Astrocyte (in vitro differentiated cells and primary cell): Measurements from ENCODE around the gene SF1.

Source experiments
- EZH2 ChIP-seq: IDR thresholded peaks from 2 replicates; pipeline ENCODE4 v1.6.1; 2012; ENCODE audit warnings: mild to moderate bottlenecking, low read length, inconsistent platforms; ENCODE audit not compliant: insufficient read depth
- TF ChIP-seq, protein P1 (sequence below): IDR thresholded peaks from 2 replicates; pipeline ENCODE4 v1.5.1; 2011; ENCODE audit warnings: low read depth, mild to moderate bottlenecking, inconsistent platforms, low read length, moderate library complexity; ENCODE audit not compliant: insufficient read depth

DNA sequence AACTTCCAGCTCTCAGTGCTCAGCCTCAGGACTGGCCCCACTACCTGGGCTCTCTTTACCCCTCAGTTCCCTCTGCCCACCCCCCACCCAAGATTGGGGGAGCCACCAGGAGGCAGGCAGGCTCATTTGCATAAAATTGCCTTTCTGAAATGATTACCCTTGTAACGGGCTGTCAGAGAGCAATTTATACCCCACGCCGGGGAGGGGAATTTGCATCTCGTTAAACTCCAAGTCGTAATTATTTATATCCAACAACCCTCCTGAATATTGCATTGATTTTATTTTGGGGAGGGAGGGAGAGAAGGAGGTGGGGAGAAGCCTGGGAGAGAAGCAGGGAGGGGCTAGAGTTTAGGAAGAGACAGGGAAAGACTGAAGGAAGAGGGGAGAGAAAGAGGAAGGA, 63.7 kb downstream of the SF1 start:
- no peak for TF ChIP-seq EZH2
- TF ChIP-seq, protein P1, sequence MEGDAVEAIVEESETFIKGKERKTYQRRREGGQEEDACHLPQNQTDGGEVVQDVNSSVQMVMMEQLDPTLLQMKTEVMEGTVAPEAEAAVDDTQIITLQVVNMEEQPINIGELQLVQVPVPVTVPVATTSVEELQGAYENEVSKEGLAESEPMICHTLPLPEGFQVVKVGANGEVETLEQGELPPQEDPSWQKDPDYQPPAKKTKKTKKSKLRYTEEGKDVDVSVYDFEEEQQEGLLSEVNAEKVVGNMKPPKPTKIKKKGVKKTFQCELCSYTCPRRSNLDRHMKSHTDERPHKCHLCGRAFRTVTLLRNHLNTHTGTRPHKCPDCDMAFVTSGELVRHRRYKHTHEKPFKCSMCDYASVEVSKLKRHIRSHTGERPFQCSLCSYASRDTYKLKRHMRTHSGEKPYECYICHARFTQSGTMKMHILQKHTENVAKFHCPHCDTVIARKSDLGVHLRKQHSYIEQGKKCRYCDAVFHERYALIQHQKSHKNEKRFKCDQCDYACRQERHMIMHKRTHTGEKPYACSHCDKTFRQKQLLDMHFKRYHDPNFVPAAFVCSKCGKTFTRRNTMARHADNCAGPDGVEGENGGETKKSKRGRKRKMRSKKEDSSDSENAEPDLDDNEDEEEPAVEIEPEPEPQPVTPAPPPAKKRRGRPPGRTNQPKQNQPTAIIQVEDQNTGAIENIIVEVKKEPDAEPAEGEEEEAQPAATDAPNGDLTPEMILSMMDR, result no peak
